Astrocyte (in vitro differentiated cells and primary cell): ENCODE results near the gene LRRC8D.

Experiments used
- EZH2 ChIP-seq: IDR thresholded peaks from 2 replicates; pipeline ENCODE4 v1.6.1; 2012; ENCODE audit warnings: mild to moderate bottlenecking, low read length, inconsistent platforms; ENCODE audit not compliant: insufficient read depth
- TF ChIP-seq, protein P1 (sequence below): IDR thresholded peaks from 2 replicates; pipeline ENCODE4 v1.5.1; 2011; ENCODE audit warnings: low read depth, mild to moderate bottlenecking, inconsistent platforms, low read length, moderate library complexity; ENCODE audit not compliant: insufficient read depth

DNA sequence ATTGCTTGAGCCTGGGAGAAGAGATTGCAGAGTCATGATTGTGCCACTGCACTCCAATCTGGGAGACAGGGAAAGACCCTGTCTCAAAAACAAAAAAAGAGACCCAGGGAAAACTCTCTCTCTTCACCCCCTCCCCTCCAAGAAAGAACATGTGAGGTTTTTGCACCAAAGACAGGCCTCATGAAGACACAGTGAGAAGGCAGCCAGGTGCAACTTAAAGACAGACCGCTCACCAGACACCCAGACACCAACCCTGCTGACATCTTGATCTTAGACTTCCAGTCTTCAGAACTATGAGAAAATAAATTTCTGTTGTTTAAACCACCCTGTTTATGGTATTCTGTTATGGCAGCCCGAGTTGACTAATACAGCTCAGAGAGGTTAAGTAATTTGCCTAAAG is 13.3 kb upstream of the LRRC8D start:
- TF ChIP-seq, protein P1, sequence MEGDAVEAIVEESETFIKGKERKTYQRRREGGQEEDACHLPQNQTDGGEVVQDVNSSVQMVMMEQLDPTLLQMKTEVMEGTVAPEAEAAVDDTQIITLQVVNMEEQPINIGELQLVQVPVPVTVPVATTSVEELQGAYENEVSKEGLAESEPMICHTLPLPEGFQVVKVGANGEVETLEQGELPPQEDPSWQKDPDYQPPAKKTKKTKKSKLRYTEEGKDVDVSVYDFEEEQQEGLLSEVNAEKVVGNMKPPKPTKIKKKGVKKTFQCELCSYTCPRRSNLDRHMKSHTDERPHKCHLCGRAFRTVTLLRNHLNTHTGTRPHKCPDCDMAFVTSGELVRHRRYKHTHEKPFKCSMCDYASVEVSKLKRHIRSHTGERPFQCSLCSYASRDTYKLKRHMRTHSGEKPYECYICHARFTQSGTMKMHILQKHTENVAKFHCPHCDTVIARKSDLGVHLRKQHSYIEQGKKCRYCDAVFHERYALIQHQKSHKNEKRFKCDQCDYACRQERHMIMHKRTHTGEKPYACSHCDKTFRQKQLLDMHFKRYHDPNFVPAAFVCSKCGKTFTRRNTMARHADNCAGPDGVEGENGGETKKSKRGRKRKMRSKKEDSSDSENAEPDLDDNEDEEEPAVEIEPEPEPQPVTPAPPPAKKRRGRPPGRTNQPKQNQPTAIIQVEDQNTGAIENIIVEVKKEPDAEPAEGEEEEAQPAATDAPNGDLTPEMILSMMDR = no peak
- TF ChIP-seq EZH2 = no peak
